HG03039 (cell line): Measurements from ENCODE around the gene LRRFIP2.

Experiments used
- ATAC-seq: cut with Tn5 transposase; IDR thresholded peaks from one replicate; pipeline ENCODE4 v1.9.1; 2021; ENCODE audit warnings: mild to moderate bottlenecking, moderate library complexity; ENCODE audit not compliant: unreplicated experiment

LRRFIP2 gene

DNA sequence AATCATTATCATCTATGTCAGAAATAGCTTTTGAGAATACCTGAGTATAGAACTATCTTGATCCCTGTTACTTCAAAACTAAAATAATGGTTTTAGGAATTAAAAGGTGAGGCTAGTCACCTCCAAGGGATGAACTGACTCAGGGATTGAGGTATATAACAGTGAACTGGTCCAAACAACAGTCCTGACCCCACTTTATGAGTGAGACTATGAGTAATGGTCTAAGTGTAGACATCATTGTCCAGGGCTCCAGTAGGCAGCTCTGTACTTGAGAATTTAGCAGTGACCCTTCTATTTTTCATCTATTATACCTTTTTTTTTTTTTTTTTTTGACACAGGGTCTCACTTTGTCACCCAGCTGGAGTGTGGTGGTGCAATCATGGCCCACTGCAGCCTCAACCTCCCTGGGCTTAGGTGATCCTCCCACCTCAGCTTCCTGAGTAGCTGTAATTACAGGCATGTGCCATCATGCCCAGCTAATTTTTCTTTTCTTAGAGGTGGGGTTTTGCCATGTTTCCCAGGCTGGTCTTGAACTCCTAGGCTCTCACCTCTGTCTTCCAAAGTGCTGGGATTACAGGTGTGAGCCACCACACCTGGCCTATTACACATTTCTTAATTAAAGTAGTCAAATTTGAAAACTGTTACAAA lies 144.7 kb downstream of the LRRFIP2 start:
- ATAC-seq: no peak

- no peak for ATAC-seq
Observed at GRCh38 chr3:37029111-37029510, 145.3 kb downstream of the LRRFIP2 start.

GRCh38 chr3:37028329-37028728 lies 146.1 kb downstream of the LRRFIP2 start:
- no peak for ATAC-seq

- no peak for ATAC-seq
Observed at GRCh38 chr3:37026851-37027250, 147.5 kb downstream of the LRRFIP2 start.

- ATAC-seq: no peak
Observed at GRCh38 chr3:37025561-37026335, 148.6 kb downstream of the LRRFIP2 start.

- no peak for ATAC-seq
Observed at GRCh38 chr3:37024820-37025405, 149.5 kb downstream of the LRRFIP2 start.

DNA sequence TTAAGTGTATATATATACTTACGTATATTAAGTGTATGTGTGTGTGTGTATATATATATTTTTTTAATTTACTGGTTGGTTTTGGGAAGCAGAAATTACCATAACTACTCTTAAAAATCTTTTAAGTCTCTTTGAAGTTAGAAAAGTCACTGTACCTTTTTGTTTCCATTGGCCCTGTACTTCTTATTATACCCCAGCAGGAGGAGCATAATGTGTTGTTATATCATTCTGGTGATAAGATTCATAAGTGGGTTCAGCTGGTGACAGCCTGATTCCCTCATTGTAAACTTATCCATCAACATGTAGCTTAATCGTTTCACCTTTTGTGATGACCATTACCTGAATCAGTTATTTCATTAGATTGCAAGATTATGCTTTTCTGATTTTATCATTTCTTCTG lies 150.3 kb downstream of the LRRFIP2 start:
- ATAC-seq: no peak

GRCh38 chr3:37017683-37018082 lies 156.7 kb downstream of the LRRFIP2 start:
- ATAC-seq: no peak

DNA sequence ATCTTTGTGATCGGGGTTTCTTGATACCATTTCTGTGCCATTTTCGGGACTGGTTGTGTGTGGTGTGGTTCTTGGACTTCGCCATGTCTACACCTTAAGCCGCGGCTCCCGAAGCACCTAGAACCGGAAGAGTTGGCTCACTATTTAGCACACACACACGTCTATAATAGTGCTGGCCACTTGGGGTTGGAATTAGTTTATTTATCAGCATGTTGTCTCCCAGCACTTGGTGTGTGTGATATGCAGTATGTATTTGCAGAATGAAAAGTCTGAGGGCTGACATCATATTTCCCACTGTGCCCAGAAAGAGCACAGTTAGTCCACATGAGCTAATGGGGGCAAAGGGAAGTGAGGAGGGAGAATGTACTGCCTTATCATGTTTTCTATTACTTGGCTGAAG lies 157.5 kb downstream of the LRRFIP2 start:
- no peak for ATAC-seq

GRCh38 chr3:37015642-37016041 lies 158.7 kb downstream of the LRRFIP2 start:
- ATAC-seq: no peak

- ATAC-seq: no peak
Observed at GRCh38 chr3:37014620-37015019, 159.8 kb downstream of the LRRFIP2 start.
